H1 (cell line): ENCODE data around the gene QDPR. TPM values are rescaled to one million over a fixed set of nuclear protein-coding genes. Genes with fewer than 3 reads are reported as not detected.

ENCODE experiments used
- CTCF ChIA-PET: fragments of 300-600 bp; sonication (Branson Sonifier 250); formaldehyde crosslinking; loops from one replicate; lab custom pipeline; 2021; ENCODE audit not compliant: partially characterized antibody; lab: Charles Lee
- POLR2A ChIA-PET: fragments of 300-600 bp; sonication (Branson Sonifier 250); formaldehyde crosslinking; loops from one replicate; lab custom pipeline; 2021; ENCODE audit warnings: inconsistent platforms; ENCODE audit not compliant: partially characterized antibody; lab: Charles Lee
- DNase-seq, 2 experiments: peaks; one replicate each; pipeline versions ENCODE4 v3.0.0 to v3.0.0-alpha.2; 2010 to 2022; ENCODE audit warnings: low spot score in 2 of 2, low read depth in 1 of 2, mixed read lengths in 1 of 2
- FAIRE-seq: peaks from 2 replicates; lab custom pipeline; 2011; peaks lifted over from hg19 to GRCh38; lab: Jason Lieb, UNC
- H2AFZ ChIP-seq: 2 replicates; pipeline ENCODE4 v1.8.1; 2012; ENCODE audit warnings: low read length, inconsistent platforms
- H2AK5ac ChIP-seq: 2 replicates; pipeline ENCODE4 v1.6.1; 2013; ENCODE audit warnings: low read depth, low read length
- H2BK120ac ChIP-seq: replicated peaks from 2 replicates; pipeline ENCODE3; 2013; ENCODE audit warnings: low read depth, low read length, inconsistent platforms
- H2BK12ac ChIP-seq: 2 replicates; pipeline ENCODE4 v1.6.1; 2013; ENCODE audit warnings: low read depth, low read length
- H2BK15ac ChIP-seq: 2 replicates; pipeline ENCODE4 v1.6.1; 2013; ENCODE audit warnings: low read length
- H2BK20ac ChIP-seq: 2 replicates; pipeline ENCODE4 v1.6.1; 2013; ENCODE audit warnings: low read length
- H2BK5ac ChIP-seq: 2 replicates; pipeline ENCODE4 v1.6.1; 2013; ENCODE audit warnings: low read depth, low read length
- H3K14ac ChIP-seq: 2 replicates; pipeline ENCODE4 v1.6.1; 2013; ENCODE audit warnings: inconsistent platforms; ENCODE audit not compliant: insufficient read length
- H3K18ac ChIP-seq: 2 replicates; pipeline ENCODE4 v1.6.1; 2013; ENCODE audit warnings: low read length; ENCODE audit errors: extremely low read depth
- H3K23ac ChIP-seq: 2 replicates; pipeline ENCODE4 v1.6.1; 2013; ENCODE audit warnings: inconsistent platforms; ENCODE audit not compliant: insufficient read length
- H3K23me2 ChIP-seq: 2 replicates; pipeline ENCODE4 v1.6.1; 2013; ENCODE audit warnings: low read depth, low read length
- H3K27ac ChIP-seq: 2 replicates; pipeline ENCODE4 v1.6.1; 2011; ENCODE audit warnings: low read depth, low read length, inconsistent platforms
- H3K27me3 ChIP-seq, 4 experiments: replicated peaks in 1 of 4; 1 replicate in 1 of 4; 2 replicates in 3 of 4; pipeline versions ENCODE4 v1.6.1 to v1.8.1; 2011 to 2013; ENCODE audit warnings: low read length in 3 of 4, mild to moderate bottlenecking in 3 of 4, inconsistent platforms in 2 of 4, mixed read lengths in 2 of 4, moderate library complexity in 1 of 4; ENCODE audit not compliant: control insufficient read depth in 3 of 4, insufficient read depth in 3 of 4; ENCODE audit errors: extremely low read depth in 1 of 4
- H3K36me3 ChIP-seq, 4 experiments: 2 replicates each; pipeline versions ENCODE4 v1.6.1 to v1.8.1; 2011 to 2013; ENCODE audit warnings: mild to moderate bottlenecking in 4 of 4, low read length in 3 of 4, moderate library complexity in 2 of 4, control low read depth in 1 of 4, inconsistent platforms in 1 of 4; ENCODE audit not compliant: insufficient read depth in 4 of 4, control insufficient read depth in 2 of 4
- H3K4ac ChIP-seq: replicated peaks from 2 replicates; pipeline ENCODE3; 2013; ENCODE audit warnings: low read length, low read depth, mixed read lengths, inconsistent platforms; ENCODE audit not compliant: insufficient read length
- H3K4me1 ChIP-seq, 4 experiments: replicated peaks in 1 of 4; 1 replicate in 1 of 4; 2 replicates in 3 of 4; pipeline versions ENCODE4 v1.6.1 to v1.8.1; 2011 to 2013; ENCODE audit warnings: low read length in 3 of 4, inconsistent platforms in 2 of 4, mixed read lengths in 1 of 4; ENCODE audit not compliant: insufficient read depth in 4 of 4, control insufficient read depth in 3 of 4
- H3K4me2 ChIP-seq, 2 experiments: 2 replicates each; pipeline versions ENCODE4 v1.6.1 to v1.8.1; 2011 to 2013; ENCODE audit warnings: low read depth in 2 of 2, low read length in 2 of 2, control low read depth in 1 of 2, inconsistent platforms in 1 of 2, mild to moderate bottlenecking in 1 of 2; ENCODE audit not compliant: insufficient read depth in 1 of 2
- H3K4me3 ChIP-seq, 4 experiments: fragments of 200-600, 300-600 bp in 1 of 4; sonication (generic), shearing (Covaris generic), sonication (Bioruptor Twin) in 1 of 4; 2 replicates each; pipeline versions ENCODE4 v1.5.1 to v1.8.1; 2011 to 2016; ENCODE audit warnings: low read length in 4 of 4, low read depth in 3 of 4, control low read depth in 2 of 4, inconsistent platforms in 2 of 4, mild to moderate bottlenecking in 2 of 4, mixed read lengths in 1 of 4, moderate library complexity in 1 of 4; ENCODE audit not compliant: insufficient read depth in 2 of 4; ENCODE audit errors: extremely low read depth in 1 of 4
- H3K56ac ChIP-seq: replicated peaks from 2 replicates; pipeline ENCODE3; 2013; ENCODE audit warnings: low read depth, mild to moderate bottlenecking, mixed read lengths, low read length, inconsistent platforms; ENCODE audit not compliant: insufficient read length
- H3K79me1 ChIP-seq: 2 replicates; pipeline ENCODE4 v1.6.1; 2013; ENCODE audit warnings: low read depth, low read length, control low read depth
- H3K79me2 ChIP-seq, 2 experiments: 2 replicates each; pipeline versions ENCODE4 v1.6.1 to v1.8.1; 2012 to 2013; ENCODE audit warnings: low read length in 2 of 2, mild to moderate bottlenecking in 2 of 2, inconsistent platforms in 1 of 2; ENCODE audit not compliant: insufficient read depth in 2 of 2, control insufficient read depth in 1 of 2
- H3K9ac ChIP-seq, 4 experiments: replicated peaks in 1 of 4; 1 replicate in 1 of 4; 2 replicates in 3 of 4; pipeline versions ENCODE4 v1.6.1 to v1.8.1; 2011 to 2013; ENCODE audit warnings: low read depth in 3 of 4, low read length in 3 of 4, control low read depth in 2 of 4, mild to moderate bottlenecking in 2 of 4, moderate library complexity in 2 of 4, inconsistent platforms in 1 of 4; ENCODE audit errors: extremely low read depth in 1 of 4
- H3K9me3 ChIP-seq, 2 experiments: 2 replicates each; pipeline versions ENCODE4 v1.6.1 to v1.8.1; 2012 to 2013; ENCODE audit warnings: mild to moderate bottlenecking in 2 of 2, moderate library complexity in 2 of 2, control low read depth in 1 of 2, inconsistent platforms in 1 of 2, low read depth in 1 of 2, low read length in 1 of 2, mixed read lengths in 1 of 2; ENCODE audit not compliant: insufficient read depth in 2 of 2
- H4K20me1 ChIP-seq, 2 experiments: replicated peaks in 1 of 2; 2 replicates each; pipeline versions ENCODE3 to v1.8.1; 2011 to 2013; ENCODE audit warnings: inconsistent platforms in 2 of 2, low read length in 2 of 2, mild to moderate bottlenecking in 1 of 2; ENCODE audit not compliant: insufficient read depth in 2 of 2, control insufficient read depth in 1 of 2
- H4K5ac ChIP-seq: 2 replicates; pipeline ENCODE4 v1.6.1; 2013; ENCODE audit warnings: low read length, low read depth, mixed read lengths, inconsistent platforms; ENCODE audit not compliant: insufficient read length
- H4K8ac ChIP-seq: 2 replicates; pipeline ENCODE4 v1.8.0; 2013; ENCODE audit warnings: mild to moderate bottlenecking, moderate library complexity, low read length, inconsistent platforms; ENCODE audit not compliant: insufficient read depth; ENCODE audit errors: extremely low read depth
- H4K91ac ChIP-seq: replicated peaks from 2 replicates; pipeline ENCODE3; 2013; ENCODE audit warnings: low read length, mixed read lengths, inconsistent platforms; ENCODE audit not compliant: insufficient read length
- BCL11A ChIP-seq, 2 experiments: IDR thresholded peaks; one replicate each; pipeline ENCODE4 v1.6.1; 2011; ENCODE audit warnings: low read depth in 2 of 2, low read length in 2 of 2, mild to moderate bottlenecking in 2 of 2
- CHD2 ChIP-seq: IDR thresholded peaks from 2 replicates; pipeline ENCODE4 v1.6.1; 2012; ENCODE audit warnings: low read length, improper control_type of control experiment
- CREB1 ChIP-seq: IDR thresholded peaks from 2 replicates; pipeline ENCODE4 v1.6.1; 2012; ENCODE audit warnings: inconsistent platforms
- KDM4A ChIP-seq: IDR thresholded peaks from one replicate; pipeline ENCODE4 v1.7.1; 2012; ENCODE audit warnings: low read depth, mild to moderate bottlenecking, moderate library complexity, low read length, inconsistent platforms; ENCODE audit not compliant: severe bottlenecking
- MAFK ChIP-seq: IDR thresholded peaks from 2 replicates; pipeline ENCODE4 v1.6.1; 2012; ENCODE audit warnings: low read depth, mild to moderate bottlenecking, improper control_type of control experiment, low read length
- PHF8 ChIP-seq: fragments of 200-600 bp; sonication (generic); conservative IDR thresholded peaks from 2 replicates; pipeline ENCODE4 v1.7.1; 2012; ENCODE audit warnings: low read depth, mild to moderate bottlenecking, inconsistent platforms, low read length, moderate library complexity
- POLR2A ChIP-seq, 2 experiments: IDR thresholded peaks; 1 replicate in 1 of 2; 2 replicates in 1 of 2; pipeline ENCODE4 v1.6.1; 2011; ENCODE audit warnings: low read depth in 2 of 2, low read length in 2 of 2, mild to moderate bottlenecking in 2 of 2; ENCODE audit errors: control extremely low read depth in 1 of 2
- POLR2AphosphoS5 ChIP-seq: IDR thresholded peaks from 2 replicates; pipeline ENCODE4 v1.6.1; 2011; ENCODE audit warnings: low read depth, low read length
- POU5F1 ChIP-seq: IDR thresholded peaks from 2 replicates; pipeline ENCODE4 v1.6.1; 2011; ENCODE audit warnings: low read depth, mild to moderate bottlenecking, low read length, moderate library complexity
- RAD21 ChIP-seq, 2 experiments: IDR thresholded peaks in 1 of 2; conservative IDR thresholded peaks in 1 of 2; 2 replicates each; pipeline ENCODE4 v1.6.1; 2011; ENCODE audit warnings: low read depth in 2 of 2, low read length in 2 of 2, improper control_type of control experiment in 1 of 2, inconsistent platforms in 1 of 2, mild to moderate bottlenecking in 1 of 2, moderate library complexity in 1 of 2
- RXRA ChIP-seq: IDR thresholded peaks from 2 replicates; pipeline ENCODE4 v1.6.1; 2011; ENCODE audit warnings: low read depth, mild to moderate bottlenecking, low read length, moderate library complexity; ENCODE audit not compliant: insufficient read depth
- TBP ChIP-seq: IDR thresholded peaks from 2 replicates; pipeline ENCODE4 v1.6.1; 2011; ENCODE audit warnings: low read depth, low read length, improper control_type of control experiment
- TCF12 ChIP-seq: IDR thresholded peaks from 2 replicates; pipeline ENCODE4 v1.6.1; 2011; ENCODE audit warnings: low read depth, mild to moderate bottlenecking, low read length
- WGBS, 2 experiments: shearing (Covaris generic) in 1 of 2; methylation state at CpG; one replicate each; pipeline versions ENCODE4 v1.1.6 to v1.1.7; 2013 to 2015; ENCODE audit warnings: low lambda C conversion rate in 2 of 2, mixed read lengths in 2 of 2, inconsistent platforms in 1 of 2, low coverage in 1 of 2, missing lambda C conversion rate in 1 of 2; ENCODE audit not compliant: insufficient replicate concordance in 2 of 2, insufficient coverage in 1 of 2, insufficient read length in 1 of 2; ENCODE audit errors: extremely low coverage in 1 of 2, missing lambda C conversion rate in 1 of 2; 5-methylcytosine and 5-hydroxymethylcytosine counted together
- polyA plus RNA-seq, 7 experiments: library from polyadenylated mRNA; depleted of rRNA in 3 of 7; stranded (reverse) in 5 of 7; unstranded in 2 of 7; fragments of >200 nt in 5 of 7; fragments of 200-250 nt in 2 of 7; gene quantifications; 1 replicate in 5 of 7; 2 replicates in 1 of 7; 4 replicates in 1 of 7; pipeline versions ENCODE4 v1.2.1 to v1.2.3, GENCODE V29; 2011 to 2013; ENCODE audit warnings: missing spikeins in 2 of 7, mixed read lengths in 2 of 7
- total RNA-seq: library from RNA; stranded (reverse); fragmentation: NEBNext Ultra II Directional; extraction: Animal tissue kit (Norgen Biotek cat#: 25700); gene quantifications from 2 replicates; pipeline ENCODE4 v1.2.1, GENCODE V29; 2021
- TF ChIP-seq, protein P1 (sequence below): IDR thresholded peaks from 2 replicates; pipeline ENCODE4 v1.6.1; 2012; ENCODE audit warnings: inconsistent platforms

QDPR gene
- total and polyA plus RNA-seq, 2 of the 8 experiments (the other 6 are each of a cell fraction or from before 2014, with no cell fraction given): 33.6 to 35.9 TPM

GRCh38 chr4:17558941-17559708 is 47.2 kb upstream of the QDPR start:
- Histone ChIP-seq H2BK12ac (no peak overlapping the region), H3K9me3 (no peaks in the 10 kb centered on the region), H3K4ac (no peak overlapping the region), H3K27ac (no peak overlapping the region), H2AK5ac (no peak overlapping the region), H2AFZ (no peak overlapping the region), H3K14ac (no peak overlapping the region), H3K36me3 (no peaks in the 10 kb centered on the region), H4K20me1 (no peaks in the 10 kb centered on the region), H4K5ac (no peak overlapping the region), H3K79me1 (no peaks in the 10 kb centered on the region), H3K4me3 (no peak overlapping the region), H4K8ac (no peak overlapping the region), H3K27me3 (no peaks in the 10 kb centered on the region), H3K18ac (no peak overlapping the region), H2BK120ac (no peak overlapping the region), H2BK20ac (no peak overlapping the region), H3K79me2 (no peaks in the 10 kb centered on the region), H3K23me2 (no peaks in the 10 kb centered on the region), H2BK5ac (no peak overlapping the region), H3K9ac (no peak overlapping the region), H3K56ac (no peak overlapping the region), H3K4me1 (no peaks in the 10 kb centered on the region), H4K91ac (no peak overlapping the region), H3K4me2 (no peak overlapping the region), H3K23ac (no peak overlapping the region), H2BK15ac (no peak overlapping the region)
- FAIRE-seq (no peak), DNase-seq (no peak)
- 88% methylated on average over 4 of the region's 4 CpGs; no CpG with 5 or more reads in 1 of the 2 experiments for WGBS, 2 experiments
- ChIA-PET POLR2A (no interaction called here), CTCF (interaction anchor here (2.4 kb wide), 1 partner anchor 10 kb away, joined by 9 read pairs; no protein-coding TSS in a partner anchor)
- TF ChIP-seq POLR2A (IDR thresholded peaks at IDR 0.05; ENCODE audit: control extremely low read depth in 1 of 2, low read depth in 2 of 2, low read length in 2 of 2): no peak
- TF ChIP-seq KDM4A: no peak
- TF ChIP-seq, protein P1, sequence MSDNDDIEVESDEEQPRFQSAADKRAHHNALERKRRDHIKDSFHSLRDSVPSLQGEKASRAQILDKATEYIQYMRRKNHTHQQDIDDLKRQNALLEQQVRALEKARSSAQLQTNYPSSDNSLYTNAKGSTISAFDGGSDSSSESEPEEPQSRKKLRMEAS: no peak
- no peak for TF ChIP-seq PHF8
- TF ChIP-seq RXRA: no peak
- TF ChIP-seq POU5F1: no peak
- no peak for TF ChIP-seq BCL11A (IDR thresholded peaks at IDR 0.05; ENCODE audit: low read depth in 2 of 2, low read length in 2 of 2)
- TF ChIP-seq TCF12: no peak
- TF ChIP-seq POLR2AphosphoS5: no peak
- no peak for TF ChIP-seq CHD2
- TF ChIP-seq CREB1: no peak
- no peak for TF ChIP-seq TBP
- no peak for TF ChIP-seq RAD21 (IDR thresholded peaks at IDR 0.05 in 1 of 2, conservative IDR thresholded peaks at IDR 0.05 in 1 of 2; ENCODE audit: low read depth in 2 of 2, low read length in 2 of 2)
- TF ChIP-seq MAFK: no peak
